GM12891 (cell line): ENCODE measurements around the gene LCNL1.

ENCODE experiments used
- PAX5 ChIP-seq: IDR thresholded peaks from 2 replicates; pipeline ENCODE4 v1.6.1; 2011; ENCODE audit warnings: low read length, moderate library complexity, mild to moderate bottlenecking; ENCODE audit not compliant: insufficient read depth, severe bottlenecking
- POLR2A ChIP-seq: IDR thresholded peaks from 2 replicates; pipeline ENCODE4 v1.6.1; 2011; ENCODE audit warnings: low read depth, low read length, control low read depth
- POLR2AphosphoS5 ChIP-seq: IDR thresholded peaks from 2 replicates; pipeline ENCODE4 v1.6.1; 2011; ENCODE audit warnings: low read depth, low read length, control low read depth
- SPI1 ChIP-seq: IDR thresholded peaks from 2 replicates; pipeline ENCODE4 v1.6.1; 2011; ENCODE audit warnings: low read depth, low read length, control low read depth
- TAF1 ChIP-seq: IDR thresholded peaks from 2 replicates; pipeline ENCODE4 v1.6.1; 2011; ENCODE audit warnings: low read depth, low read length, control low read depth

DNA sequence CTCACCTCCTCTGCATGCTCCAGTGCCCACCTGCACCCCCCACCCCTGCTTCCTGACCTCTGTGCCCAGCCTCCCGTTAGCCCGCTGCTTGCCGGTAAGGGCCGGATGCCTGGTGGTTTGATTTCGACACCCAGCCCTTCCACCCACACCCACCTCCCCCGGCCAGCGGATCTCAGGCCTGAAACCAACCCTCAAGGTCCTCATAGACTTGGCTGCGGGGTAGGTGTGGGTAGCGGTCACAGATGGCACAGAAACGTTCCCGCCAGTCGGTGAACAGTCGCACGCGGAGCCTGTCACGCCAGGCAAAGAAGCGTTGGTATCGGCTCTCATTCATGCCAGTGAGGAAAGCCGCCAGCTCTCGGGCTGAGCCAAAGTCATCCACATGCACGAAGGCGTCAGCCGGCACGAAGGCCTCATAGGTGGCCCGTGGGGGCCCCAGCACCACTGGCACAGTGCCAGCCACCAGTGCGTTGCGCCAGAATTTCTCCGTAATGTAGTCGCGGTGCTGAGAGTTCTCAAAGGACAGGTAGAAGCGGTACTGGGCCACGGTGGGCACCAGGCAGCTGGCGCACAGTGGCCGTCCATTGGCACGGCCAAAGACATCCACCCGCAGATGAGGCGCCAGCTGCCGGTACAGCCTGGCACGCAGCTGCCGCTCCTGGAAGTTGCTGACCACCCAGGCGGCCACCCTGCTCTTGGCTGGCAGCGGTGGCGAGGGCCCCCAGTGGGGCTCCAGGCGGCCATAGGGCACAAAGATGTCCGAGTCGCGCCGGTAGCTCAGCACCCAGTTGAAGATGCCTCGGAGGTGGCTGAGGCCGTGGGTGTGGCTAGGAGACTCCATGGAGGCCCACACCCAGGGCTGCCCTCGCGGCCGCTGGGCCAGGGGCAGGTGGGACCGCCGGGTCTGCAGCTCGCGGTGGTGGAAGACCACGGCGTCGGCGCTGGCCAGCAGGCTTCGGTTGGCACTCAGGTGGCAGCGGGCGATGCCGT lies 48.0 kb downstream of the LCNL1 start:
- TF ChIP-seq POLR2AphosphoS5 (no peak), POLR2A (no peak), TAF1 (no peak), PAX5 (no peak), SPI1 (no peak)
